ENCODE results near the gene FAM149B1. TPM values are rescaled to one million over a fixed set of nuclear protein-coding genes. Genes with fewer than 3 reads are reported as not detected.

Gene FAM149B1
- total RNA-seq, 1 experiment from 2014 or later: 17.5 TPM

GRCh38 chr10:73246646-73247508, 79.0 kb downstream of the FAM149B1 start, which contains the start of gene DNAJC9 (continued):
- TF ChIP-seq EZH2phosphoT487 (IDR thresholded peaks at IDR 0.05; ENCODE audit: borderline replicate concordance): no peak
- peak; percentile 96 for TF ChIP-seq CBX3 (IDR thresholded peaks at IDR 0.05; ENCODE audit: low read depth)
- TF ChIP-seq JUND (IDR thresholded peaks at IDR 0.05): peak; percentile 61
- TF ChIP-seq FOSL1 (IDR thresholded peaks at IDR 0.05; ENCODE audit: low read depth): no peak
- TF ChIP-seq SIN3A (IDR thresholded peaks at IDR 0.05; ENCODE audit: low read depth): peak; percentile 99
- peak; percentile 40; the same call in 1 of the 2 replicates for TF ChIP-seq SRF (IDR thresholded peaks at IDR 0.05; ENCODE audit: low read depth)
- TF ChIP-seq YY1 (IDR thresholded peaks at IDR 0.05; ENCODE audit: extremely low read depth, insufficient replicate concordance, low read depth, low read length): peak; percentile 27

- 0 out of 2 replicates have a peak, but pooled peaks have one; percentile 29 for TF ChIP-seq FOSL1 (IDR thresholded peaks at IDR 0.05; ENCODE audit: low read depth)
- TF ChIP-seq POLR2AphosphoS5 (IDR thresholded peaks at IDR 0.05; ENCODE audit: low read depth, low read length): no peak
- POLR2A ChIA-PET: interaction anchor here (0.5 to 2.6 kb wide), 15 partner anchors 10 to 916 kb away, joined by 3 to 14 read pairs (median 3); partner anchors contain the start of gene PPP3CB
- peak overlapping the region; percentile 67 to 86 for H3K4me3 ChIP-seq (replicated peaks in 1 of 2; ENCODE audit: low read depth in 1 of 2, low read length in 2 of 2)
- H3K9me2 ChIP-seq (ENCODE audit: insufficient read depth): no peaks in the 10 kb centered on the region
- H3K79me2 ChIP-seq (ENCODE audit: insufficient read depth, low read length): peaks cover 87% of the 10 kb centered on the region
- peak overlapping the region; percentile 84 for H3K4me2 ChIP-seq (ENCODE audit: low read length)
- intact Hi-C loops (cut with micrococcal nuclease): loop anchor here (2.0 to 5.0 kb wide), 3 partner anchors 165 to 395 kb away; partner anchors contain the start of gene MYOZ1
- no peaks in the 10 kb centered on the region for H3K9me3 ChIP-seq (ENCODE audit: control insufficient read depth in 1 of 2, insufficient read depth in 1 of 2, low read depth in 1 of 2, low read length in 2 of 2)
- ATAC-seq: no peak
- no peak for DNase-seq (ENCODE audit: low read depth, low spot score)
- no peak overlapping the region for H2AFZ ChIP-seq (ENCODE audit: low read depth, low read length, poor library complexity, severe bottlenecking)
- H3K9ac ChIP-seq (ENCODE audit: low read length): peak overlapping the region; percentile 85
- H3K36me3 ChIP-seq (ENCODE audit: control insufficient read depth in 1 of 2, insufficient read depth in 2 of 2, low read length in 2 of 2): peaks cover 25 to 47% of the 10 kb centered on the region in 2 experiments
- no peaks in the 10 kb centered on the region for H3K27me3 ChIP-seq (ENCODE audit: insufficient read depth, low read length)
- peak overlapping the region; percentile 92 for H3K27ac ChIP-seq (ENCODE audit: low read depth, low read length)
- peaks cover 3% of the 10 kb centered on the region; the same call in 1 of the 2 replicates for H4K20me1 ChIP-seq (ENCODE audit: insufficient read depth)
- BruUV-seq (replicated peaks): TSS peak; percentile 96
- CTCF ChIA-PET: interaction anchor here (1.4 to 1.6 kb wide), 2 partner anchors 15 to 16 kb away, joined by 4 to 5 read pairs; no protein-coding TSS in a partner anchor
- RAD21 ChIA-PET (ENCODE audit: low non-redundant PET in 1 of 2, low total read pairs in 2 of 2, uncharacterized antibody in 2 of 2, unreplicated experiment in 2 of 2): no interaction called here
- H3K4me1 ChIP-seq (ENCODE audit: control insufficient read depth in 1 of 2, insufficient read depth in 2 of 2, low read length in 2 of 2): peaks cover 19 to 38% of the 10 kb centered on the region in 2 experiments
Observed at GRCh38 chr10:73247509-73248258, 79.8 kb downstream of the FAM149B1 start.

Measured in HCT116 (cell line).